Loucy (cell line): ENCODE data around the gene FAM217A.

Experiments used
- EZH2phosphoT487 ChIP-seq: fragments of 200-600 bp; IDR thresholded peaks from 2 replicates; pipeline ENCODE4 v1.6.1; 2018; ENCODE audit warnings: antibody characterized with exemption, mild to moderate bottlenecking, moderate library complexity, borderline replicate concordance
- TF ChIP-seq, protein P1 (sequence below): fragments of 200-600 bp; sonication (generic); conservative IDR thresholded peaks from 2 replicates; pipeline ENCODE4 v1.5.1; 2014; ENCODE audit warnings: mild to moderate bottlenecking, antibody characterized with exemption, low read length

DNA sequence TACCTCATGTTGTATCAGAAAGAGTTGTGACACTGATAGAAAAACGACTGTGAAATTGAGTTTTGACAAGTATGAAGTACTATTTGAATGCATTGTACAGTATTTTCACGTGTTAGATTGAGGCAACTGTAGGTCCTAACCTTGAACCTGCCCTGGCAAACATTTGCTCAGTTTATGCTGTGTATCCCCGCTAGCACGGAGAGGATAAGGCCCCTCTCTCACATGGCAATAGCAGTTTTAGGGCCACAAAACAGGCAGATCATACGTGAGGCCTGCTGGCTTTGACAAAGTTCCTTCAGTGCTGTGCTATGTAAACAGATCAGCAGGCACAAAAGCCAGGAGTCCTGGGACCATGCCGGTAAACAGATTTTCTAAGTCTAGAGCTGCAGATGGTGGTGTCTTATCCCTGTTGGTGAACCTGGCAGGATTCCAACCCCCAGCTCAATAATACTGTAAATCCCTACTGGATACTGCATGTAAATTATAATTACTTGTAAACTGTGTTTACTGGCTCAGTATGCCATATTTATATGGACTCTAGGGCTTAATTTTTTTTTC is 23.8 kb upstream of the FAM217A start:
- TF ChIP-seq, protein P1, sequence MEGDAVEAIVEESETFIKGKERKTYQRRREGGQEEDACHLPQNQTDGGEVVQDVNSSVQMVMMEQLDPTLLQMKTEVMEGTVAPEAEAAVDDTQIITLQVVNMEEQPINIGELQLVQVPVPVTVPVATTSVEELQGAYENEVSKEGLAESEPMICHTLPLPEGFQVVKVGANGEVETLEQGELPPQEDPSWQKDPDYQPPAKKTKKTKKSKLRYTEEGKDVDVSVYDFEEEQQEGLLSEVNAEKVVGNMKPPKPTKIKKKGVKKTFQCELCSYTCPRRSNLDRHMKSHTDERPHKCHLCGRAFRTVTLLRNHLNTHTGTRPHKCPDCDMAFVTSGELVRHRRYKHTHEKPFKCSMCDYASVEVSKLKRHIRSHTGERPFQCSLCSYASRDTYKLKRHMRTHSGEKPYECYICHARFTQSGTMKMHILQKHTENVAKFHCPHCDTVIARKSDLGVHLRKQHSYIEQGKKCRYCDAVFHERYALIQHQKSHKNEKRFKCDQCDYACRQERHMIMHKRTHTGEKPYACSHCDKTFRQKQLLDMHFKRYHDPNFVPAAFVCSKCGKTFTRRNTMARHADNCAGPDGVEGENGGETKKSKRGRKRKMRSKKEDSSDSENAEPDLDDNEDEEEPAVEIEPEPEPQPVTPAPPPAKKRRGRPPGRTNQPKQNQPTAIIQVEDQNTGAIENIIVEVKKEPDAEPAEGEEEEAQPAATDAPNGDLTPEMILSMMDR, result no peak
- no peak for TF ChIP-seq EZH2phosphoT487
